ENCODE measurements around the gene PLPPR5.

Gene PLPPR5

DNA sequence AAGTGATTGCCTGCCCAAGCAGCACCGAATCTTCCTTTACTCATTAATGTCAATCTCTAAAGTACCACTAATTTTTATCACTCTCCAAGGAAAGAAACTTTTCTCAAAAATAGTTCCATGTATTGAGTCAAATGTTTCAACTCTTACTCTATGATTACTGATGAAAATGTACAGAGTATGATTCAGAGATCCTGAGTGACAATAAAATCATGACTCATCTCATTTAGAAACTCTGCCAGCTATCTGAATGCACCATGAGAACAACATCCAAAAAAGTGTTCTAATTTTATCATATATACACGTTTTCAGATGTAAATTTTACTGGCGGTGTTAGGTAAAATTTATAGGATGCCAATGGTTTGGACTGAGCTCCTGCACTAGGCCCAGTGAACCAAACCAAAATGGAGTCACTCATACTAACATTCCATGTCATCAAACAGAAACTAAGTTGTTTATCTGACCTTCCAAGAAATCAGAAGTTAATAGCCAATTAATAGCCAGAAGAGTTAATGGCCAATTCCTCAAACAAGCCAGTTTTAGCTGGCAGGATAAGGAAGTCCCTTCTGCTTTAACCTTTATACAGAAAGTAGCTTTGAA, 22.6 kb downstream of the PLPPR5 start:
- no peaks in the 10 kb centered on the region for H3K27me3 ChIP-seq (ENCODE audit: insufficient read depth, low read length)

DNA sequence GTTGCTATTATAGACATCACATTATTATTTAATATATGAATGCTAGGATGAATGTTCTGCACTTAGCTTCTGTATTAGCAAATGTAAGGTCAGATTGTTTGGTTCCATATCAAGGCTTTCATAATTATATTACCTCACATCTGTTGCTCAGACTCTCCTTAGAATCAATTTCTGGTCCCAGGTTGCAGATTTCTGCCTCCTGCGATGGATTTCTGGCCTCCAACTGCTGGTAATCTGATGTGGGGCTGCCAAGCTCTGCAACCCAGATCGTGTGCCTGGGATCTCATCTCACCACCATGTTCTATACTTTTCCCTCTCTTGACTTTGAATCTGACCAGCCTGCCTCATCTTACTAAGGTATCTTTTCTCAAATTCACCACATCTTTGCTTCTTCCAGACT, 25.2 kb downstream of the PLPPR5 start:
- H3K79me2 ChIP-seq (ENCODE audit: insufficient read depth, low read length): no peaks in the 10 kb centered on the region
- H3K27me3 ChIP-seq (ENCODE audit: insufficient read depth, low read length): no peaks in the 10 kb centered on the region
- H3K4me3 ChIP-seq (ENCODE audit: low read depth, low read length, poor library complexity, severe bottlenecking): no peak overlapping the region
- no peak for TF ChIP-seq EZH2 (IDR thresholded peaks at IDR 0.05; ENCODE audit: borderline replicate concordance, low read length)
- TF ChIP-seq, protein P1, sequence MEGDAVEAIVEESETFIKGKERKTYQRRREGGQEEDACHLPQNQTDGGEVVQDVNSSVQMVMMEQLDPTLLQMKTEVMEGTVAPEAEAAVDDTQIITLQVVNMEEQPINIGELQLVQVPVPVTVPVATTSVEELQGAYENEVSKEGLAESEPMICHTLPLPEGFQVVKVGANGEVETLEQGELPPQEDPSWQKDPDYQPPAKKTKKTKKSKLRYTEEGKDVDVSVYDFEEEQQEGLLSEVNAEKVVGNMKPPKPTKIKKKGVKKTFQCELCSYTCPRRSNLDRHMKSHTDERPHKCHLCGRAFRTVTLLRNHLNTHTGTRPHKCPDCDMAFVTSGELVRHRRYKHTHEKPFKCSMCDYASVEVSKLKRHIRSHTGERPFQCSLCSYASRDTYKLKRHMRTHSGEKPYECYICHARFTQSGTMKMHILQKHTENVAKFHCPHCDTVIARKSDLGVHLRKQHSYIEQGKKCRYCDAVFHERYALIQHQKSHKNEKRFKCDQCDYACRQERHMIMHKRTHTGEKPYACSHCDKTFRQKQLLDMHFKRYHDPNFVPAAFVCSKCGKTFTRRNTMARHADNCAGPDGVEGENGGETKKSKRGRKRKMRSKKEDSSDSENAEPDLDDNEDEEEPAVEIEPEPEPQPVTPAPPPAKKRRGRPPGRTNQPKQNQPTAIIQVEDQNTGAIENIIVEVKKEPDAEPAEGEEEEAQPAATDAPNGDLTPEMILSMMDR (IDR thresholded peaks at IDR 0.05; ENCODE audit: low read length): no peak
- no peaks in the 10 kb centered on the region for H3K9me2 ChIP-seq (ENCODE audit: low read depth, low read length)
- no peak overlapping the region for H3K27ac ChIP-seq (ENCODE audit: low read depth, low read length, poor library complexity, severe bottlenecking)
- H3K36me3 ChIP-seq (ENCODE audit: insufficient read depth, low read length): no peaks in the 10 kb centered on the region
- H4K20me1 ChIP-seq (ENCODE audit: insufficient read depth, low read length): no peaks in the 10 kb centered on the region
- H3K9ac ChIP-seq (ENCODE audit: low read length): no peak overlapping the region
- H3F3A ChIP-seq (ENCODE audit: insufficient read depth, low read length): no peaks in the 10 kb centered on the region
- no peak overlapping the region for H2AFZ ChIP-seq (ENCODE audit: low read length)
- no peaks in the 10 kb centered on the region for H3K4me1 ChIP-seq (ENCODE audit: insufficient read depth, low read length, severe bottlenecking)
- H3K4me2 ChIP-seq (ENCODE audit: low read length): no peak overlapping the region
- H3K9me3 ChIP-seq (ENCODE audit: low read length): no peaks in the 10 kb centered on the region

More for the DNA sequence above, 22.6 kb downstream of the PLPPR5 start:
- H3K9me3 ChIP-seq (ENCODE audit: low read length): no peaks in the 10 kb centered on the region
- H3K4me1 ChIP-seq (ENCODE audit: insufficient read depth, low read length, severe bottlenecking): no peaks in the 10 kb centered on the region
- no peak overlapping the region for H2AFZ ChIP-seq (ENCODE audit: low read length)
- H3K36me3 ChIP-seq (ENCODE audit: insufficient read depth, low read length): no peaks in the 10 kb centered on the region
- no peaks in the 10 kb centered on the region for H3K9me2 ChIP-seq (ENCODE audit: low read depth, low read length)
- no peaks in the 10 kb centered on the region for H4K20me1 ChIP-seq (ENCODE audit: insufficient read depth, low read length)
- H3K27ac ChIP-seq (ENCODE audit: low read depth, low read length, poor library complexity, severe bottlenecking): no peak overlapping the region
- TF ChIP-seq, protein P1 (IDR thresholded peaks at IDR 0.05; ENCODE audit: low read length): no peak
- TF ChIP-seq EZH2 (IDR thresholded peaks at IDR 0.05; ENCODE audit: borderline replicate concordance, low read length): no peak
- H3K4me3 ChIP-seq (ENCODE audit: low read depth, low read length, poor library complexity, severe bottlenecking): no peak overlapping the region
- H3F3A ChIP-seq (ENCODE audit: insufficient read depth, low read length): no peaks in the 10 kb centered on the region
- H3K9ac ChIP-seq (ENCODE audit: low read length): no peak overlapping the region
- H3K79me2 ChIP-seq (ENCODE audit: insufficient read depth, low read length): no peaks in the 10 kb centered on the region
- H3K4me2 ChIP-seq (ENCODE audit: low read length): no peak overlapping the region

- TF ChIP-seq EZH2 (IDR thresholded peaks at IDR 0.05; ENCODE audit: borderline replicate concordance, low read length): no peak
- TF ChIP-seq, protein P1 (IDR thresholded peaks at IDR 0.05; ENCODE audit: low read length): no peak
- no peak overlapping the region for H3K4me3 ChIP-seq (ENCODE audit: low read depth, low read length, poor library complexity, severe bottlenecking)
- no peaks in the 10 kb centered on the region for H3F3A ChIP-seq (ENCODE audit: insufficient read depth, low read length)
- H3K79me2 ChIP-seq (ENCODE audit: insufficient read depth, low read length): no peaks in the 10 kb centered on the region
- H3K9me3 ChIP-seq (ENCODE audit: low read length): no peaks in the 10 kb centered on the region
- H4K20me1 ChIP-seq (ENCODE audit: insufficient read depth, low read length): no peaks in the 10 kb centered on the region
- H3K36me3 ChIP-seq (ENCODE audit: insufficient read depth, low read length): no peaks in the 10 kb centered on the region
- H3K9me2 ChIP-seq (ENCODE audit: low read depth, low read length): no peaks in the 10 kb centered on the region
- no peaks in the 10 kb centered on the region for H3K4me1 ChIP-seq (ENCODE audit: insufficient read depth, low read length, severe bottlenecking)
- no peak overlapping the region for H3K9ac ChIP-seq (ENCODE audit: low read length)
- no peak overlapping the region for H3K4me2 ChIP-seq (ENCODE audit: low read length)
- H3K27me3 ChIP-seq (ENCODE audit: insufficient read depth, low read length): no peaks in the 10 kb centered on the region
- no peak overlapping the region for H2AFZ ChIP-seq (ENCODE audit: low read length)
- H3K27ac ChIP-seq (ENCODE audit: low read depth, low read length, poor library complexity, severe bottlenecking): no peak overlapping the region
Measured at GRCh38 chr1:98975810-98976209, 28.9 kb downstream of the PLPPR5 start.
